Neuronal stem cell (in vitro differentiated cells): Measurements from ENCODE around the gene BRD1. TPM values are rescaled to one million over a fixed set of nuclear protein-coding genes. Genes with fewer than 3 reads are reported as not detected.

Experiments used
- DNase-seq: peaks from one replicate; pipeline ENCODE4 v3.0.0-alpha.2; 2013; ENCODE audit warnings: low spot score
- H2AFZ ChIP-seq: one replicate; pipeline ENCODE4 v1.6.1; 2013; ENCODE audit warnings: mild to moderate bottlenecking, low read length, inconsistent platforms
- H2AK5ac ChIP-seq: 2 replicates; pipeline ENCODE4 v1.6.1; 2013; ENCODE audit warnings: low read depth, mild to moderate bottlenecking, inconsistent platforms, low read length, moderate library complexity, mixed read lengths
- H2BK120ac ChIP-seq: 2 replicates; pipeline ENCODE4 v1.6.1; 2013; ENCODE audit warnings: low read depth, mild to moderate bottlenecking, inconsistent platforms, low read length, moderate library complexity, mixed read lengths
- H2BK12ac ChIP-seq: one replicate; pipeline ENCODE4 v1.6.1; 2013; ENCODE audit warnings: low read length, inconsistent platforms
- H2BK15ac ChIP-seq: 2 replicates; pipeline ENCODE4 v1.6.1; 2013; ENCODE audit warnings: mild to moderate bottlenecking, low read length, inconsistent platforms, mixed read lengths
- H2BK5ac ChIP-seq: one replicate; pipeline ENCODE4 v1.6.1; 2013; ENCODE audit warnings: inconsistent platforms, mild to moderate bottlenecking, low read length, moderate library complexity
- H3K14ac ChIP-seq: one replicate; pipeline ENCODE4 v1.6.1; 2013; ENCODE audit warnings: low read length, inconsistent platforms
- H3K18ac ChIP-seq: 2 replicates; pipeline ENCODE4 v1.6.1; 2013; ENCODE audit warnings: low read length, inconsistent platforms
- H3K23ac ChIP-seq: 2 replicates; pipeline ENCODE4 v1.6.1; 2013; ENCODE audit warnings: low read depth, mild to moderate bottlenecking, mixed read lengths, low read length, inconsistent platforms; ENCODE audit not compliant: poor library complexity
- H3K27ac ChIP-seq: replicated peaks from 3 replicates; pipeline ENCODE4 v1.5.1; 2013; ENCODE audit warnings: low read length, inconsistent platforms
- H3K27me3 ChIP-seq, 3 experiments: 2 replicates each; pipeline ENCODE4 v1.6.1; 2013; ENCODE audit warnings: low read length in 3 of 3, mild to moderate bottlenecking in 2 of 3, inconsistent platforms in 1 of 3, low read depth in 1 of 3, mixed read lengths in 1 of 3, moderate library complexity in 1 of 3; ENCODE audit not compliant: control insufficient read depth in 3 of 3, insufficient read depth in 3 of 3
- H3K36me3 ChIP-seq, 2 donors: replicated peaks in 1 of 2; 2 replicates each; pipeline ENCODE4 v1.6.1; 2013; ENCODE audit warnings: low read length in 2 of 2; ENCODE audit not compliant: control insufficient read depth in 2 of 2, insufficient read depth in 2 of 2
- H3K4ac ChIP-seq: 2 replicates; pipeline ENCODE4 v1.6.1; 2013; ENCODE audit warnings: inconsistent platforms, mild to moderate bottlenecking, low read length, moderate library complexity
- H3K4me1 ChIP-seq, 2 donors: 1 replicate in 1 of 2; 2 replicates in 1 of 2; pipeline ENCODE4 v1.6.1; 2013; ENCODE audit warnings: low read length in 2 of 2, low read depth in 1 of 2; ENCODE audit not compliant: control insufficient read depth in 2 of 2, insufficient read depth in 1 of 2
- H3K4me2 ChIP-seq: one replicate; pipeline ENCODE4 v1.6.1; 2013; ENCODE audit warnings: mild to moderate bottlenecking, low read length, inconsistent platforms; ENCODE audit not compliant: insufficient read depth, poor library complexity, severe bottlenecking
- H3K4me3 ChIP-seq, 2 donors: 2 replicates each; pipeline ENCODE4 v1.5.1; 2013; ENCODE audit warnings: low read length in 2 of 2, mild to moderate bottlenecking in 2 of 2, inconsistent platforms in 1 of 2, moderate library complexity in 1 of 2
- H3K79me1 ChIP-seq: one replicate; pipeline ENCODE4 v1.6.1; 2013; ENCODE audit warnings: low read depth, mild to moderate bottlenecking, inconsistent platforms, low read length, moderate library complexity
- H3K9ac ChIP-seq: one replicate; pipeline ENCODE4 v1.6.1; 2013; ENCODE audit warnings: mild to moderate bottlenecking, low read depth, low read length, inconsistent platforms; ENCODE audit not compliant: poor library complexity
- H3K9me3 ChIP-seq, 2 donors: replicated peaks in 1 of 2; 2 replicates each; pipeline versions ENCODE3 to v1.6.1; 2013; ENCODE audit warnings: low read length in 2 of 2, mild to moderate bottlenecking in 2 of 2, inconsistent platforms in 1 of 2, low read depth in 1 of 2, mixed read lengths in 1 of 2, moderate library complexity in 1 of 2; ENCODE audit not compliant: control insufficient read depth in 2 of 2, insufficient read depth in 1 of 2
- H4K8ac ChIP-seq: one replicate; pipeline ENCODE4 v1.6.1; 2013; ENCODE audit warnings: low read depth, mild to moderate bottlenecking, inconsistent platforms, low read length, moderate library complexity
- H4K91ac ChIP-seq: one replicate; pipeline ENCODE4 v1.6.1; 2013; ENCODE audit warnings: low read length, low read depth, mild to moderate bottlenecking, inconsistent platforms; ENCODE audit not compliant: poor library complexity
- WGBS, 2 donors: extraction: QIAGEN DNeasy Blood & Tissue Kit; methylation state at CpG; one replicate each; pipeline ENCODE4 v1.1.7; 2013; ENCODE audit warnings: missing lambda C conversion rate in 2 of 2, mixed read lengths in 1 of 2; ENCODE audit not compliant: insufficient read length in 2 of 2, insufficient replicate concordance in 1 of 2; ENCODE audit errors: extremely low coverage in 2 of 2; 5-methylcytosine and 5-hydroxymethylcytosine counted together
- polyA plus RNA-seq, 2 experiments: library from polyadenylated mRNA; stranded (reverse); fragments of 200-250 nt; gene quantifications; one replicate each; pipeline ENCODE4 v1.2.3, GENCODE V29; 2013

The BRD1 gene
- 21.8 TPM for polyA plus RNA-seq (2013, experiment 1 of 2)
- polyA plus RNA-seq (2013, experiment 2 of 2) = 22.7 TPM

DNA sequence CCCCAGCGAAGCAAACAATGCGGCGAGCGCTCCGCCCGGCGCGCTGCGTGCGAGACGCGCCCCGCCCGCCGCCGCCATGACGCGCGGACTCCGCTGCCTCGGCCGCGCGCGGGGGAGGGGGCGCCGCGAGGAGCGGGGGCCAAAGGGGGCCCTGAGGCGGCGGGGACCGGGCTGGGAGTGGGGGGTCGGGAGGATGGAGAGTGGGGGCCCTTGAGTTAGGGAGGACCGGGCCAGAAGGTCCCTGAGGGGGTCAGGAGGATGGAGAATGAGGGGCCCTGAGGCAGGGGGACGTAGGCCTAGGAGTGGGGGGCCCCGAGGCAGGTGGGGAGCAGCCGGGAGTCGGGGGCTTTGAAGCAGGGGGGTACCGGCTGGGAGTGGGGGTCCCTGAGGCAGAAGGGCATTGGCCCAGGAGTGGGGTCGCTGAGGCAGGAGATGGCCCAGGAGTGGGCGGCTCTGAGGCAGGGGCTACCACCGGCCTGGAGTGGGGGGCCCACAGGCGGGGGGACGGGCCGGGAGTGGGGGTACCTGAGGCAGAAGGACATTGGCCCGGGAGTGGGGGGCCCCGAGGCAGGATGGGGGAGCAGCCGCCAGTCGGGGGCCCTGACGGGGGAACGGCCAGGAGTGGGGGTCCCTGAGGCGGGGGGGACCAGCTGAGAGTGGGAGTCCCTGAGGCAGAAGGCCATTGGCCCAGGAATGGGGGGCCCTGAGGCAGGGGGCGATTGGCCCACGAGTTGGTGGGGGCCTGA is at the start of gene BRD1:
Gene BRD1, minus strand, starts transcription at position 21 of the 746 bp plus-strand sequence. CDS start 3,556 bp downstream, outside the sequence.
- peaks cover 19% of the 10 kb centered on the region for H3K79me1 ChIP-seq
- H3K9ac ChIP-seq = peak within 1 kb of the TSS; percentile 90
- H3K23ac ChIP-seq = peak within 1 kb of the TSS; percentile 34
- H3K4me3 ChIP-seq = peak within 1 kb of the TSS; percentile 63 to 92
- H4K91ac ChIP-seq = peak within 1 kb of the TSS; percentile 57
- H3K27me3 ChIP-seq = no peaks in the 10 kb centered on the region
- peak within 1 kb of the TSS; percentile 82 for H3K4me2 ChIP-seq
- peak within 1 kb of the TSS; percentile 96 for H4K8ac ChIP-seq
- no CpG with 5 or more reads among the region's 54 CpGs for WGBS, 2 donors
- no peak within 1 kb of the TSS for H3K4ac ChIP-seq
- peaks cover 23 to 29% of the 10 kb centered on the region in 2 donors for H3K36me3 ChIP-seq
- peak within 1 kb of the TSS; percentile 97 for H2BK15ac ChIP-seq
- no peak within 1 kb of the TSS for H3K27ac ChIP-seq
- peak within 1 kb of the TSS; percentile 99 for H2AFZ ChIP-seq
- peak within 1 kb of the TSS; percentile 92 for H3K18ac ChIP-seq
- H3K4me1 ChIP-seq = peaks cover 9 to 11% of the 10 kb centered on the region in 2 donors
- DNase-seq = peak; percentile 37
- H2BK120ac ChIP-seq = peak within 1 kb of the TSS; percentile 57
- H2BK5ac ChIP-seq = no peak within 1 kb of the TSS
- H3K14ac ChIP-seq = peak within 1 kb of the TSS; percentile 23
- H2AK5ac ChIP-seq = peak within 1 kb of the TSS; percentile 98
- H3K9me3 ChIP-seq = peaks cover 2 to 24% of the 10 kb centered on the region in 2 donors
- H2BK12ac ChIP-seq = no peak within 1 kb of the TSS

DNA sequence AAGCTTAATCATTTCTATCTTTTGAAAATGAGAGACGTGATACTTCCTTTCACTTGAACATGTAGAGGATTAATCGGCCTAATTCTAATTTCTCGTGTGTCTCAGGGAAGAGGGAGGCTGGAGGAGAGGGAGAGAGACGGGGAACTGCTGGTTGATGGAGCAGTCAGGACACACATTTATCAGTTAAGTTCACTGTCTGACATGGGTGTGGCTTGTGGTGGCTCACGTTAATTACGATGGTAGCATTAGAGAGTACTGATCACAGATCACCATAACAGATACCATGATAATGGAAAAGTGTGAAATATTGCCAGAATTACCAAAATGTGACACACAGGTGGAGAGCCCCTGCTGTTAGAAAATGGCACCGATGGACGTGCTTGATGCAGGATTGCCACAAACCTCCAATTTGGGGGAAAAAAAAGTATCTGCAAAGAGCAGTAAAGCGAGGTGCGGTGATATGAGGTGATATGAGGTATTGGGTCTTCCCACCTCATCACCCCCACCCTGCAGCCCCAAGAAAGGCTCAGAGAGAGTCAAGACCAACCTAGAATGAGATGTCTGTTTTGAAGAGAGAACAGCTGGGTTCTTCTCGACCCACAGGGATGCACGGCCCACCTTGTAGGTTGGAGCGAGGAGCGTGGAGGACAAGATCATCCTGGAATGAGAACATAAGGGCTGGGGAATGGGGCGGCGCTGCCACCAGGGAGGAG is 45.7 kb upstream of the BRD1 start:
- no peaks in the 10 kb centered on the region for H3K4me1 ChIP-seq
- peaks cover 13 to 43% of the 10 kb centered on the region in 2 donors for H3K36me3 ChIP-seq
- no peaks in the 10 kb centered on the region for H3K27me3 ChIP-seq

DNA sequence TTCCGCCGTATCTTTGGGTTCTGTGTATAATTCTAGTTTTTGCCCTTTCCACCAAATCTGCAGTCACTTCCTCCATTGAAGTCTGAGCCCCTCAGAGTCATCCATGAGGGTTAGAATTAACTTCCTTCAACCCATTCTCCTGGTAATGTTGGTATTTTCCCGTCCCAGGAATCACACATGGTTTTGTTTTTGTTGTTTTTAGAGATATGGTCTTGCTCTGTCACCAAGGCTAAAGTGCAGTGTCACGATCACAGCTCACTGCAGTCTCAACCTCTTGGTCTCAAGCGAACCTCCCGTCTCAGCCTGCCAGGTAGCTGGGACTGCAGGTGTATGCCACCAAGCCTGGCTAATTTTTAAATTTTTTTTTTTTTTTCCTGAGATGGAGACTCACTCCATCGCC is 44.7 kb upstream of the BRD1 start:
- no peak overlapping the region for H3K4ac ChIP-seq
- no peak overlapping the region for H3K23ac ChIP-seq
- H3K36me3 ChIP-seq = peaks cover 15 to 43% of the 10 kb centered on the region in 2 donors
- no peak overlapping the region for H3K18ac ChIP-seq
- no peak overlapping the region for H2BK12ac ChIP-seq
- H4K8ac ChIP-seq = no peak overlapping the region
- no peak overlapping the region for H3K4me3 ChIP-seq
- no peak overlapping the region for H3K9ac ChIP-seq
- peaks cover 8% of the 10 kb centered on the region for H3K79me1 ChIP-seq
- no peak overlapping the region for H3K4me2 ChIP-seq
- no peak overlapping the region for H2AK5ac ChIP-seq
- no peak overlapping the region for H2BK120ac ChIP-seq
- no peak for DNase-seq
- H2BK15ac ChIP-seq = no peak overlapping the region
- no peak overlapping the region for H4K91ac ChIP-seq
- no peak overlapping the region for H2BK5ac ChIP-seq
- H3K9me3 ChIP-seq = peaks cover 16 to 58% of the 10 kb centered on the region in 2 donors
- no peaks in the 10 kb centered on the region for H3K4me1 ChIP-seq
- no peaks in the 10 kb centered on the region for H3K27me3 ChIP-seq
- WGBS, 2 donors = no CpG with 5 or more reads among the region's 7 CpGs
- H3K14ac ChIP-seq = no peak overlapping the region
- H2AFZ ChIP-seq = no peak overlapping the region
- H3K27ac ChIP-seq = no peak overlapping the region

More for the DNA sequence above, 45.7 kb upstream of the BRD1 start:
- H3K4me2 ChIP-seq = no peak overlapping the region
- no peak overlapping the region for H3K4ac ChIP-seq
- DNase-seq = no peak
- H3K9ac ChIP-seq = no peak overlapping the region
- no peak overlapping the region for H2BK120ac ChIP-seq
- H4K91ac ChIP-seq = no peak overlapping the region
- H2BK15ac ChIP-seq = no peak overlapping the region
- H2BK5ac ChIP-seq = no peak overlapping the region
- H3K4me3 ChIP-seq = no peak overlapping the region
- H3K27ac ChIP-seq = no peak overlapping the region
- peaks cover 16 to 59% of the 10 kb centered on the region in 2 donors for H3K9me3 ChIP-seq
- no peak overlapping the region for H3K23ac ChIP-seq
- H2AFZ ChIP-seq = no peak overlapping the region
- no peak overlapping the region for H3K14ac ChIP-seq
- no CpG with 5 or more reads among the region's 16 CpGs for WGBS, 2 donors
- H3K79me1 ChIP-seq = peaks cover 8% of the 10 kb centered on the region
- H2AK5ac ChIP-seq = no peak overlapping the region
- no peak overlapping the region for H4K8ac ChIP-seq
- H2BK12ac ChIP-seq = no peak overlapping the region
- no peak overlapping the region for H3K18ac ChIP-seq

DNA sequence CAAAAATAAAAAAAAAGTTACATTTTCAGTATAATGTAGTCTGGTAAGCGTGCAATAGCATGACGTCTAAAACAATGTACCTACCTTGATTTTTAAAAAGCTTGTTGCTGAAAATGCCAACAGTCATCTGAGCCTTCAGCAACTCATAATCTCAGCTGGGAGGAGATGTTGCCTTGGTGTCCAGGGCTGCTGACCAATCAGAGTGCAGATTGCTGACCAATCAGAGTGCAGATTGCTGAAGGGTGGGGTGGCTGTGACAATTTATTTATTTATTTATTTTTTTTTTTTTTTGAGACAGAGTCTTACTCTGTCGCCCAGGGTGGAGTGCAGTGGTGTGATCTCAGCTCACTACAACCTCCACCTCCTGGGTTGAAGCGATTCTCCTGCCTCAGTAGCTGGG is 43.8 kb upstream of the BRD1 start:
- DNase-seq = no peak
- no peak overlapping the region for H3K4me3 ChIP-seq
- no peak overlapping the region for H4K8ac ChIP-seq
- no peak overlapping the region for H2BK12ac ChIP-seq
- no peaks in the 10 kb centered on the region for H3K27me3 ChIP-seq
- H2BK5ac ChIP-seq = no peak overlapping the region
- H3K23ac ChIP-seq = no peak overlapping the region
- H2AFZ ChIP-seq = no peak overlapping the region
- no peak overlapping the region for H2BK15ac ChIP-seq
- no peak overlapping the region for H3K4me2 ChIP-seq
- peaks cover 18 to 60% of the 10 kb centered on the region in 2 donors for H3K9me3 ChIP-seq
- H3K4me1 ChIP-seq = no peaks in the 10 kb centered on the region
- H2AK5ac ChIP-seq = no peak overlapping the region
- H4K91ac ChIP-seq = no peak overlapping the region
- H2BK120ac ChIP-seq = no peak overlapping the region
- no peak overlapping the region for H3K18ac ChIP-seq
- peaks cover 15 to 45% of the 10 kb centered on the region in 2 donors for H3K36me3 ChIP-seq
- no CpG with 5 or more reads among the region's 4 CpGs for WGBS, 2 donors
- H3K14ac ChIP-seq = no peak overlapping the region
- no peak overlapping the region for H3K4ac ChIP-seq
- H3K79me1 ChIP-seq = peaks cover 10% of the 10 kb centered on the region
- H3K27ac ChIP-seq = no peak overlapping the region
- no peak overlapping the region for H3K9ac ChIP-seq
